ENCODE measurements around the gene GRK6.

The GRK6 gene

DNA sequence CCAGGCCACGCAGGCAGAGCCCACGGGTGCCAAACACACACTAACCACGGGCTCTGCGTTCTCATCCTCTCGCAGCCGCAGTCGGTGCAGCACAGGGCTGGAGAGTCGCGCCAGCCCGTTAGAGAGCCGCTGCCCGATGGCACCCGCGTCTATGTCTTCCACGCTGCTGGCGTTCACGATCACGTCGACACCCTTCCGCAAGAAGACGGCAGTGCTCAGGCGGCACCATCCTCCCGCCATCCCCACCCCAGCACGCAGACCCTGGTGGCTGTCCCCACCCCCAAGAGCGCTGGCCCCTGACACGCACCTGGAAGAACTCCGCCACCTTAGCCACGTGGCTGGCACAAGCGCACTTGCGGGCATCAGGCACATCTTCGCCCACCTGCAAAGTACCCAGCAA lies 41.0 kb downstream of the GRK6 start:
- Histone ChIP-seq H3K9ac (ENCODE audit: low read length) (no peak overlapping the region), H3K27me3 (replicated peaks; ENCODE audit: insufficient read depth, low read length) (peaks cover 78% of the 10 kb centered on the region), H3K4me1 (ENCODE audit: low read length) (no peaks in the 10 kb centered on the region), H3K27ac (ENCODE audit: low read length) (no peak overlapping the region), H3K4me3 (ENCODE audit: low read length) (no peak overlapping the region), H3K4me2 (ENCODE audit: low read depth, low read length) (no peak overlapping the region), H2AFZ (ENCODE audit: low read length) (no peak overlapping the region), H3K9me2 (replicated peaks; ENCODE audit: insufficient read depth, low read length) (no peaks in the 10 kb centered on the region), H3F3A (ENCODE audit: insufficient read depth, low read length) (no peaks in the 10 kb centered on the region), H3K79me2 (ENCODE audit: low read length) (no peaks in the 10 kb centered on the region), H4K20me1 (ENCODE audit: insufficient read depth, low read length) (no peaks in the 10 kb centered on the region), H3K36me3 (replicated peaks; ENCODE audit: insufficient read depth, low read length) (no peaks in the 10 kb centered on the region), H3K9me3 (replicated peaks; ENCODE audit: insufficient read depth, low read length) (no peaks in the 10 kb centered on the region)
- TF ChIP-seq EZH2phosphoT487 (IDR thresholded peaks at IDR 0.05; ENCODE audit: low read length) (no peak), EZH2 (optimal IDR thresholded peaks at IDR 0.05; ENCODE audit: low read depth, low read length) (no peak), CTCF (IDR thresholded peaks at IDR 0.05; ENCODE audit: low read length) (no peak)
- DNase-seq: no peak

DNA sequence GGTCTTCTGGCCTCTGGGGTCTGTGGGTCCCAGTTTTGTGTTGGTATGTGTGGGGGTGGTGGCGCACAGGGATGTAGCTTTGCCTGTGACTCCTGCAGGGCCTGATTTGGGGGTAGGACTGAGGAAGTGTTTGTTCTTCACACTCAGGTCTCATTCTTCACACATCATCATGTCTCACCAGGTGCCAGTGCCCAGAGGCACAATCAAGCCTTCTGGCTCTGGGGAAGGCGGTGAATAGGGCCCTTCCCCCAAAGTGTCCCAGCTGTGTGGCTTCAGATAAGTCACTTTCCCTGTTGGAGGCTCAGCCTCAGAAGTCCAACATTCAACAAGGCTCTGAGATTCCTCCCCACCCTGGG lies 41.8 kb downstream of the GRK6 start:
- Histone ChIP-seq H3K4me2 (ENCODE audit: low read depth, low read length) (no peak overlapping the region), H3K4me3 (ENCODE audit: low read length) (no peak overlapping the region), H3K9ac (ENCODE audit: low read length) (no peak overlapping the region), H3F3A (ENCODE audit: insufficient read depth, low read length) (no peaks in the 10 kb centered on the region), H3K27ac (ENCODE audit: low read length) (no peak overlapping the region), H4K20me1 (ENCODE audit: insufficient read depth, low read length) (no peaks in the 10 kb centered on the region), H3K27me3 (replicated peaks; ENCODE audit: insufficient read depth, low read length) (peaks cover 74% of the 10 kb centered on the region), H3K9me2 (replicated peaks; ENCODE audit: insufficient read depth, low read length) (no peaks in the 10 kb centered on the region), H2AFZ (ENCODE audit: low read length) (no peak overlapping the region), H3K79me2 (ENCODE audit: low read length) (no peaks in the 10 kb centered on the region), H3K4me1 (ENCODE audit: low read length) (no peaks in the 10 kb centered on the region), H3K36me3 (replicated peaks; ENCODE audit: insufficient read depth, low read length) (no peaks in the 10 kb centered on the region), H3K9me3 (replicated peaks; ENCODE audit: insufficient read depth, low read length) (no peaks in the 10 kb centered on the region)
- no peak for TF ChIP-seq EZH2phosphoT487 (IDR thresholded peaks at IDR 0.05; ENCODE audit: low read length)
- TF ChIP-seq CTCF (IDR thresholded peaks at IDR 0.05; ENCODE audit: low read length): no peak
- no peak for TF ChIP-seq EZH2 (optimal IDR thresholded peaks at IDR 0.05; ENCODE audit: low read depth, low read length)
- DNase-seq: no peak

DNA sequence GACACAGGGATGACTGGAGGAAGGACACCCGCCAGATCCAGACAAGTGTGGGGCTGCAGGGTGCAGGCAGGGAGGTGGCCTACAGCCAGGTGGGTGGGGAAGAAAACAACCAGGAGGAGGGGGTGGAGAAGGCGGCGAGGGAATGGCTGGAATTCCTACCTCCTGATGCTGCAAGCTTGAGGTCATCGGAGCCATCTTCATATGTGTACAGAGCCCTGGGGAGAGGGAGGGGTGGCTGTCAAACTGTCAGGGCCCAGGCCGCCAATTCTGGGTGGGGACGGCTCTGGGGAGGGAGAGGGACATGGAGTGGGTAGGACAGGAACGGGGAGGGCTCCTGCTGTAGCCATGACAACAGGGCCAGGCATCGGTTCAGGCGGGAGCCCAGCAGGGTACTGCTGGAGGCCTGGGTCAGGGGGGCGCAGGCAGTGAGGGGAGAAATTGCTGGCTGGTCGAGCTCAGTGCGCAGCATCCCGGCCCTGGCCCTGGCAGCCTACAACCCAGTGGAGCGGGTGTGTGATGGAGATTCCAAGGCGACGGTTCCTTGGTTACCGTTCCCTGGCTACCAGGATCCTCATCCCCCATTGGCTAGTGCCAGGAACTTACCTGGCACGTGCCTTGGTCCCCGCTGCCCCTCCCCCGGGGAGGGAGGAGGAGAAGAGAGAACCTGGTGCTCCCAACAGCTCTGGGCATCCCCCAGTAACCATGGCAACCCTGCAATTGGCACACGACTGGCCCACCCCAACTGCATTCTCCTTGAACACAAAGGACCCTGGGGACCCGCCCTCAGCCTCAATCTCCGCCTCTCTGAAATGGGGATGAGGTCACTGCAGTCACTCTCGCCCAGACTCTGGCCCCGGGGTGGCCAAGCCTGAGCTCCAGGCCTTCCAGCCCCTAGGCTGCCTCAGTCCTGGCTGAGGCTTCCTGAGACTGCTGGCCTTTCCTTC lies 42.5 kb downstream of the GRK6 start:
- Histone ChIP-seq H3K4me2 (ENCODE audit: low read depth, low read length) (no peak overlapping the region), H3K36me3 (replicated peaks; ENCODE audit: insufficient read depth, low read length) (no peaks in the 10 kb centered on the region), H3K9me2 (replicated peaks; ENCODE audit: insufficient read depth, low read length) (no peaks in the 10 kb centered on the region), H3K79me2 (ENCODE audit: low read length) (no peaks in the 10 kb centered on the region), H3K9ac (ENCODE audit: low read length) (no peak overlapping the region), H3K9me3 (replicated peaks; ENCODE audit: insufficient read depth, low read length) (no peaks in the 10 kb centered on the region), H3K4me3 (ENCODE audit: low read length) (no peak overlapping the region), H3K27ac (ENCODE audit: low read length) (no peak overlapping the region), H3K27me3 (replicated peaks; ENCODE audit: insufficient read depth, low read length) (peaks cover 71% of the 10 kb centered on the region), H3K4me1 (ENCODE audit: low read length) (no peaks in the 10 kb centered on the region), H2AFZ (ENCODE audit: low read length) (no peak overlapping the region), H3F3A (ENCODE audit: insufficient read depth, low read length) (no peaks in the 10 kb centered on the region), H4K20me1 (ENCODE audit: insufficient read depth, low read length) (no peaks in the 10 kb centered on the region)
- DNase-seq: no peak
- TF ChIP-seq CTCF (IDR thresholded peaks at IDR 0.05; ENCODE audit: low read length) (no peak), EZH2 (optimal IDR thresholded peaks at IDR 0.05; ENCODE audit: low read depth, low read length) (no peak), EZH2phosphoT487 (IDR thresholded peaks at IDR 0.05; ENCODE audit: low read length) (no peak)
